ENCODE data around the gene PRC1. TPM values are rescaled to one million over a fixed set of nuclear protein-coding genes. Genes with fewer than 3 reads are reported as not detected.
A peak's percentile ranks its signal among the peaks of the same experiment; 100 is the strongest.
"Not testable (repeated sequence)": the region's sequence is repeated elsewhere in the genome, so short reads cannot be mapped to it uniquely, and the experiment has no call there.

Gene PRC1
- total and polyA plus RNA-seq, 2 donors (not counting 1 experiment from before 2014, with no cell fraction given) = 9.4 to 11.6 TPM

DNA sequence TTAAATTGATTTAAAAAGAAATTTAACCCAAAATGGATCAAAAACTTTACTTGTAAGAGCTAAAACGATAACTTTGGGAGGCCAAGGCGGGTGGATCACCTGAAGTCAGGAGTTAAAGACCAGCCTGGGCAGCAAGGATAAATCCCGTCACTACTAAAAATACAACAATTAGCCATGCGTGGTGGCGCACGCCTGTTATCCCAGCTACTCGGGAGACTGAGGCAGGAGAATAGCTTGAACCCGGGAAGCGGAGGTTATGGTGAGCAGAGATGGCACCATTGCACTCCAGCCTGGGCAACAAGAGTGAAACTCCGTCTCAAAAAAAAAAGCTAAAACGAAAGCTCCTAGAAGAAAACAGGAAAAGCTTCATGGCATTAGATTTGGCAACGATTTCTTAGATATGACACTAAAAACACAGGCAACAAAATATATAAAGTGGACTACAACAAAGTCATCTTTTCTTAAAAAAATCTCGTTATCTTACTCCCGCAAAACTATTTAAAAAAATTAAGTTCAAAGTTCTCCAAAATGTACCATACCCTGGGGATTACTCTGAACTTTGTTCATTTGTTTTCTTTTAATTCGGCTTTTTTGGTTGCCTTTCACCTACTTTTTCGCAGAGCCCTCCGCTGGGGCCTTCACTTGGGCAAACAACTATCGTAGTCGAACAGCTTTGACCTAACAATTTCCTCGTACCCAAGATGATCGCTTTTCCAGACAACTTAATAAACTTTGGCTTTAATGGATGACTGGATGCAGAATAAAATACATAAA is 64.9 kb downstream of the PRC1 start:
- ChIA-PET POLR2A (interaction anchor here (0.6 to 6.9 kb wide), 3 partner anchors 27 to 542 kb away, joined by 3 to 66 read pairs (median 9); partner anchors contain the start of genes MAN2A2 and VPS33B), CTCF (interaction anchor here (1.1 to 9.5 kb wide), 6 partner anchors 7 to 609 kb away, joined by 3 to 260 read pairs (median 26); partner anchors contain the start of genes MAN2A2 and RCCD1)
- no peaks in the 10 kb centered on the region for H3K79me2 ChIP-seq (ENCODE audit: control insufficient read depth, insufficient read depth, low read length)
- H3K9me3 Mint-ChIP-seq (ENCODE audit: insufficient read depth) = no peaks in the 10 kb centered on the region
- peak overlapping the region; percentile 78 for H3K9ac ChIP-seq (ENCODE audit: low read length)
- no peaks in the 10 kb centered on the region for H3K9me3 ChIP-seq (ENCODE audit: control extremely low read depth in 1 of 3, control insufficient read depth in 2 of 3, insufficient read depth in 1 of 3, low read length in 2 of 3)
- ATAC-seq (ENCODE audit: low read depth) = no peak
- H3K27ac ChIP-seq (ENCODE audit: low read length in 2 of 2) = peak overlapping the region; percentile 88 to 93
- H4K20me1 ChIP-seq (ENCODE audit: control insufficient read depth, insufficient read depth, low read length, poor library complexity, severe bottlenecking) = no peaks in the 10 kb centered on the region
- H3K4me3 Mint-ChIP-seq = peak overlapping the region; percentile 98
- intact Hi-C loops (cut with micrococcal nuclease) = loop anchor here (5.0 to 10.0 kb wide), 3 partner anchors 737 to 1235 kb away; partner anchors contain the start of genes AP3S2, PEX11A and WDR93
- peak overlapping the region; percentile 64 to 79 (median 70) for H3K4me3 ChIP-seq (ENCODE audit: control extremely low read depth in 1 of 5, extremely low read depth in 1 of 5, insufficient read depth in 1 of 5, low read depth in 2 of 5, low read length in 4 of 5)
- no peaks in the 10 kb centered on the region for H3K27me3 Mint-ChIP-seq
- H3K27ac Mint-ChIP-seq = peak overlapping the region; percentile 99
- H3K4me1 ChIP-seq (ENCODE audit: control insufficient read depth in 2 of 2, insufficient read depth in 2 of 2, low read length in 2 of 2) = peaks cover 30 to 46% of the 10 kb centered on the region in 2 donors
- peak overlapping the region; percentile 94 for H3K4me2 ChIP-seq (replicated peaks; ENCODE audit: low read depth, low read length, poor library complexity, severe bottlenecking)
- TF ChIP-seq, protein P1, sequence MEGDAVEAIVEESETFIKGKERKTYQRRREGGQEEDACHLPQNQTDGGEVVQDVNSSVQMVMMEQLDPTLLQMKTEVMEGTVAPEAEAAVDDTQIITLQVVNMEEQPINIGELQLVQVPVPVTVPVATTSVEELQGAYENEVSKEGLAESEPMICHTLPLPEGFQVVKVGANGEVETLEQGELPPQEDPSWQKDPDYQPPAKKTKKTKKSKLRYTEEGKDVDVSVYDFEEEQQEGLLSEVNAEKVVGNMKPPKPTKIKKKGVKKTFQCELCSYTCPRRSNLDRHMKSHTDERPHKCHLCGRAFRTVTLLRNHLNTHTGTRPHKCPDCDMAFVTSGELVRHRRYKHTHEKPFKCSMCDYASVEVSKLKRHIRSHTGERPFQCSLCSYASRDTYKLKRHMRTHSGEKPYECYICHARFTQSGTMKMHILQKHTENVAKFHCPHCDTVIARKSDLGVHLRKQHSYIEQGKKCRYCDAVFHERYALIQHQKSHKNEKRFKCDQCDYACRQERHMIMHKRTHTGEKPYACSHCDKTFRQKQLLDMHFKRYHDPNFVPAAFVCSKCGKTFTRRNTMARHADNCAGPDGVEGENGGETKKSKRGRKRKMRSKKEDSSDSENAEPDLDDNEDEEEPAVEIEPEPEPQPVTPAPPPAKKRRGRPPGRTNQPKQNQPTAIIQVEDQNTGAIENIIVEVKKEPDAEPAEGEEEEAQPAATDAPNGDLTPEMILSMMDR (IDR thresholded peaks at IDR 0.05) = no peak
- TF ChIP-seq EZH2 (IDR thresholded peaks at IDR 0.05; ENCODE audit: borderline replicate concordance, insufficient read depth, low read depth, low read length, poor library complexity, severe bottlenecking) = no peak
- H3K4me1 Mint-ChIP-seq = peaks cover 34% of the 10 kb centered on the region
- H3K36me3 ChIP-seq (replicated peaks in 1 of 2; ENCODE audit: control extremely low read depth in 1 of 2, control insufficient read depth in 1 of 2, extremely low read depth in 1 of 2, insufficient read depth in 2 of 2, low read length in 1 of 2) = no peaks in the 10 kb centered on the region
- 41% methylated on average over 17 of the region's 21 CpGs for WGBS (ENCODE audit: insufficient coverage)
- DNase-seq = no peak
- H2AFZ ChIP-seq (ENCODE audit: insufficient read depth, low read depth, low read length, poor library complexity, severe bottlenecking) = peak overlapping the region; percentile 77
- no peaks in the 10 kb centered on the region for H3K27me3 ChIP-seq (replicated peaks in 1 of 4; ENCODE audit: control extremely low read depth in 1 of 4, control insufficient read depth in 3 of 4, insufficient read depth in 4 of 4, low read length in 3 of 4)

DNA sequence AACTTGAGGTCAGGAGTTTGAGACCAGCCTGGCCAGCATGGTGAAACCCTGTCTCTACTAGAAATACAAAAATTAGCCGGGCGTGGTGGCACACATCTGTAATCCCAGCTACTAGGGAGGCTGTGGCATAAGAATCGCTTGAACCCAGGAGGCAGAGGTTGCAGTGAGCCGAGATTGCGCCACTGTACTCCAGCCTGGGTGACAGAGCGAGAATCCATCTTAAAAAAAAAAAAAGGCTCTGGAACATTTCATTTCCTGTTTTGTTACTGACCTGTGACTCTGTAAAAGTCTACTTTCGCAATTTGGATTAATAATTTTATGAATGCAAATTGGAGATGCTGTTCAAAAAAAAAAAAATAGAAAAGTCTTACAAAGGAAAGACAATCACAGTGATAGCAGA is 66.2 kb downstream of the PRC1 start:
- H3K9me3 ChIP-seq (ENCODE audit: control extremely low read depth in 1 of 3, control insufficient read depth in 2 of 3, insufficient read depth in 1 of 3, low read length in 2 of 3); H3K4me2 ChIP-seq (replicated peaks; ENCODE audit: low read depth, low read length, poor library complexity, severe bottlenecking); H3K9me3 Mint-ChIP-seq (ENCODE audit: insufficient read depth); H3K9ac ChIP-seq (ENCODE audit: low read length); H3K4me3 ChIP-seq (ENCODE audit: control extremely low read depth in 1 of 5, extremely low read depth in 1 of 5, insufficient read depth in 1 of 5, low read depth in 2 of 5, low read length in 4 of 5); H3K27me3 Mint-ChIP-seq; H3K36me3 ChIP-seq (replicated peaks in 1 of 2; ENCODE audit: control extremely low read depth in 1 of 2, control insufficient read depth in 1 of 2, extremely low read depth in 1 of 2, insufficient read depth in 2 of 2, low read length in 1 of 2); H3K27me3 ChIP-seq (replicated peaks in 1 of 4; ENCODE audit: control extremely low read depth in 1 of 4, control insufficient read depth in 3 of 4, insufficient read depth in 4 of 4, low read length in 3 of 4); DNase-seq; POLR2A ChIA-PET; H3K27ac Mint-ChIP-seq; H3K27ac ChIP-seq (ENCODE audit: low read length in 2 of 2); H4K20me1 ChIP-seq (ENCODE audit: control insufficient read depth, insufficient read depth, low read length, poor library complexity, severe bottlenecking); H2AFZ ChIP-seq (ENCODE audit: insufficient read depth, low read depth, low read length, poor library complexity, severe bottlenecking); ATAC-seq (ENCODE audit: low read depth); intact Hi-C loops (cut with micrococcal nuclease); H3K79me2 ChIP-seq (ENCODE audit: control insufficient read depth, insufficient read depth, low read length): not testable (repeated sequence)
- H3K4me1 ChIP-seq (ENCODE audit: control insufficient read depth in 2 of 2, insufficient read depth in 2 of 2, low read length in 2 of 2) = peaks cover 24 to 35% of the 10 kb centered on the region in 2 donors
- Mint-ChIP-seq H3K4me1 (peaks cover 29% of the 10 kb centered on the region), H3K4me3 (peak overlapping the region; percentile 35)
- WGBS (ENCODE audit: insufficient coverage) = 98% methylated on average over 6 of the region's 7 CpGs
- CTCF ChIA-PET = interaction anchor here (0.7 to 2.0 kb wide), 3 partner anchors 42 to 441 kb away, joined by 3 to 12 read pairs (median 4); no protein-coding TSS in a partner anchor

DNA sequence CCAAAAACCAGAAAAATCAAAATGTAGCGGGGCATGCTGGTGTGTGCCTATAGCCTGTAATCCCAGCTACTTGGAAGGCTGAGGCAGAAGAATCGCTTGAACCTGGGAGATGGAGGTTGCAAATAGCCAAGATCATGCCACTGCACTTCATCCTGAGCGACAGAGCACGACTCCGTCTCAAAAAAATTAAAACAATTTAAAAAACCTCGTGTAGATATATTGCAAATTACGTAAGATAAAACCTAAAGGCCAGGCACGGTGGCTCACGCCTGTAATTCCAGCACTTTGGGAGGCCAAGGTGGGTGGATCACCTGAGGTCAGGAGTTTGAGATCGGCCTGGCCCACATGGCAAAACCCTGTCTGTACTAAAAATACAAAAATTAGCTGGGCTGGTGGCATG is 67.6 kb downstream of the PRC1 start:
- peaks cover 23% of the 10 kb centered on the region for H3K4me1 Mint-ChIP-seq
- CTCF ChIA-PET = interaction anchor here (1.0 to 1.4 kb wide), 3 partner anchors 8 to 41 kb away, joined by 3 to 6 read pairs (median 5); partner anchors contain the start of gene UNC45A
- DNase-seq; H3K79me2 ChIP-seq (ENCODE audit: control insufficient read depth, insufficient read depth, low read length); ATAC-seq (ENCODE audit: low read depth); H3K4me3 Mint-ChIP-seq; H3K9ac ChIP-seq (ENCODE audit: low read length); H3K27ac ChIP-seq (ENCODE audit: low read length in 2 of 2); H3K27ac Mint-ChIP-seq; H3K4me2 ChIP-seq (replicated peaks; ENCODE audit: low read depth, low read length, poor library complexity, severe bottlenecking); POLR2A ChIA-PET; H4K20me1 ChIP-seq (ENCODE audit: control insufficient read depth, insufficient read depth, low read length, poor library complexity, severe bottlenecking); H3K36me3 ChIP-seq (replicated peaks in 1 of 2; ENCODE audit: control extremely low read depth in 1 of 2, control insufficient read depth in 1 of 2, extremely low read depth in 1 of 2, insufficient read depth in 2 of 2, low read length in 1 of 2); H3K9me3 ChIP-seq (ENCODE audit: control extremely low read depth in 1 of 3, control insufficient read depth in 2 of 3, insufficient read depth in 1 of 3, low read length in 2 of 3); H3K9me3 Mint-ChIP-seq (ENCODE audit: insufficient read depth); intact Hi-C loops (cut with micrococcal nuclease); H2AFZ ChIP-seq (ENCODE audit: insufficient read depth, low read depth, low read length, poor library complexity, severe bottlenecking); H3K27me3 Mint-ChIP-seq; H3K4me3 ChIP-seq (ENCODE audit: control extremely low read depth in 1 of 5, extremely low read depth in 1 of 5, insufficient read depth in 1 of 5, low read depth in 2 of 5, low read length in 4 of 5); H3K27me3 ChIP-seq (replicated peaks in 1 of 4; ENCODE audit: control extremely low read depth in 1 of 4, control insufficient read depth in 3 of 4, insufficient read depth in 4 of 4, low read length in 3 of 4): not testable (repeated sequence)
- peaks cover 19 to 24% of the 10 kb centered on the region in 2 donors for H3K4me1 ChIP-seq (ENCODE audit: control insufficient read depth in 2 of 2, insufficient read depth in 2 of 2, low read length in 2 of 2)
- WGBS (ENCODE audit: insufficient coverage) = 100% methylated on average over 4 of the region's 10 CpGs
